ENCODE results near the gene RASL11B.

GRCh38 chr4:52868133-52868532, 6.0 kb downstream of the RASL11B start:
- TF ChIP-seq GATA2 (IDR thresholded peaks at IDR 0.05; ENCODE audit: low read depth, low read length) (no peak), GATA3 (IDR thresholded peaks at IDR 0.05; ENCODE audit: low read depth, low read length) (no peak)
